Activated naive CD8-positive, alpha-beta T cell treated with anti-CD3 and anti-CD28 coated beads for 36 hours (primary cell): ENCODE measurements around the gene PSMD3. TPM values are rescaled to one million over a fixed set of nuclear protein-coding genes. Genes with fewer than 3 reads are reported as not detected.
A peak's percentile ranks its signal among the peaks of the same experiment; 100 is the strongest.

ENCODE experiments used
- DNase-seq: peaks from one replicate; pipeline ENCODE4 v3.0.0; 2021
- H3K27ac Mint-ChIP-seq: one replicate; pipeline ENCODE4 v1.8.0; 2022; ENCODE audit warnings: mild to moderate bottlenecking, moderate library complexity, mixed read lengths
- H3K27me3 Mint-ChIP-seq: one replicate; pipeline ENCODE4 v1.8.0; 2022; ENCODE audit warnings: mild to moderate bottlenecking, mixed read lengths
- H3K36me3 Mint-ChIP-seq: one replicate; pipeline ENCODE4 v1.8.0; 2021; ENCODE audit warnings: mild to moderate bottlenecking, mixed read lengths
- H3K4me1 Mint-ChIP-seq: one replicate; pipeline ENCODE4 v1.8.0; 2021; ENCODE audit warnings: mixed read lengths
- H3K4me3 Mint-ChIP-seq: one replicate; pipeline ENCODE4 v1.8.0; 2022; ENCODE audit warnings: mild to moderate bottlenecking, moderate library complexity, mixed read lengths
- H3K9me3 Mint-ChIP-seq: one replicate; pipeline ENCODE4 v1.8.0; 2022; ENCODE audit warnings: mixed read lengths
- total RNA-seq, 2 experiments: library from RNA; stranded (reverse); gene quantifications; one replicate each; pipeline ENCODE4 v1.2.3, GENCODE V29; 2021

Gene PSMD3
- total RNA-seq, 2 experiments from 2014 or later: 173 to 177 TPM

DNA sequence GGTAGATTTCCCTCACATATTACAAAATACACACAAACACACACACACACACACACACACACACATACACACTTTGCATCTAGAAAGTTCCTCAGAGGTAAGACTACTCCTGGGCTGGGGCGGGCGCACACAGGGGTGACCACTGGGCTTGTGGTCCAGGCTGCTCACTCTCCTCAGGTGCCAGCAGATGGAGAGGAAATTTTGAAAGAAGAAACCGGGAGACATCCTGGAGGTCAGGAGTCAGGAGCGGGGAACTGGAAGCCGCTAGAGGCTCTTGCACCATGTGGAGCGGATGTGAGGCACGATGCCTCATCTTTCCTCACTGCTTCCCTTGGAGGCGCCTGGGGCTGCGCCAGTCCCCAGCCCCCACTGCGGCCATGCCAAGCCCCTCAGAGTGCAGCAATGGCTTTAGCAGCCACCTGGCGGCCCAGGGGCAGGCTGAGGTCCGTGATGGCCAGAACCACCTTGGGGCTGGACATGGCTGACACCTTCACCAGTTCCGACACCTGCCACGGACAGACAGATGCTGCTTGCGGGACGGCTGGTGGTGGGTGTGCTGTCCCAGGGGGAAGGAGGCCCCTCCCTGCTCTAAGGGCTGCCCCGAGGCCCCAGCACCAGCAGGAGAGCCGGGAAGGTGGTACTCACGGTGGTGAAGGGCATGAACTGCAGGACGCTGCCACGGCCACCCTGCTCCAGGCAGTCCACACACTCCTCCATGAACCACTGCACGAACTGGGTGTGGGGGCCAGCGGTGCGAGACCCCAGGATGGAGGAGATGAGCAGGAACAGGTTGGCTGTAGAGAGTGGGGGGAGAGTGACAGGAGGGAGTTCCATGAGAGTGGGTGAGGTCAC is 38.8 kb downstream of the PSMD3 start:
- Mint-ChIP-seq H3K4me1 (no peaks in the 10 kb centered on the region), H3K4me3 (no peak overlapping the region), H3K27me3 (no peaks in the 10 kb centered on the region), H3K9me3 (no peaks in the 10 kb centered on the region), H3K36me3 (peaks cover 10% of the 10 kb centered on the region), H3K27ac (no peak overlapping the region)
- no peak for DNase-seq

DNA sequence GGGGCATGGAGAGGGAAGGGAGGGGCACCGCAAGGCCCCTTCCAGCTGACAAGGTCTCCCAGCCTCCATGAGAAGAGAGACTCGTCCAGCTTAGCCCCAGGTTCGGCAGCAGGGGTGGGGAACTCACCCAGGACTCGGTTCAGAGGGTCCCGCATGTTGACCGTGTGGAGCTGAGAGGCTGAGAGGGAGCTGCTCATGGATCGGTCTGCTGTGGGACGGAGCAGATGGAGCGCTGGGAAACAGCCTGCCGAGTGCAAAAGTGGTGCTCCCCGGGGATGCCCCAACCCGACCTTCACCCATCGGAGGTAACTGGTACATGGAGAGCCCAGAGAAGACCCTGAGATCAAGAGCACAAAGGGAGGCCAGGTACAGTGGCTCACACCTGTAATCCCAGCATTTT is 39.5 kb downstream of the PSMD3 start:
- H3K36me3 Mint-ChIP-seq: peaks cover 12% of the 10 kb centered on the region
- H3K27ac Mint-ChIP-seq: no peak overlapping the region
- DNase-seq: no peak
- H3K9me3 Mint-ChIP-seq: no peaks in the 10 kb centered on the region
- H3K4me1 Mint-ChIP-seq: no peaks in the 10 kb centered on the region
- no peak overlapping the region for H3K4me3 Mint-ChIP-seq
- H3K27me3 Mint-ChIP-seq: no peaks in the 10 kb centered on the region

GRCh38 chr17:40021451-40021971 is 40.9 kb downstream of the PSMD3 start:
- DNase-seq: no peak
- Mint-ChIP-seq H3K27ac (no peak overlapping the region), H3K36me3 (peaks cover 23% of the 10 kb centered on the region), H3K4me3 (no peak overlapping the region), H3K9me3 (no peaks in the 10 kb centered on the region), H3K27me3 (no peaks in the 10 kb centered on the region), H3K4me1 (peaks cover 9% of the 10 kb centered on the region)

DNA sequence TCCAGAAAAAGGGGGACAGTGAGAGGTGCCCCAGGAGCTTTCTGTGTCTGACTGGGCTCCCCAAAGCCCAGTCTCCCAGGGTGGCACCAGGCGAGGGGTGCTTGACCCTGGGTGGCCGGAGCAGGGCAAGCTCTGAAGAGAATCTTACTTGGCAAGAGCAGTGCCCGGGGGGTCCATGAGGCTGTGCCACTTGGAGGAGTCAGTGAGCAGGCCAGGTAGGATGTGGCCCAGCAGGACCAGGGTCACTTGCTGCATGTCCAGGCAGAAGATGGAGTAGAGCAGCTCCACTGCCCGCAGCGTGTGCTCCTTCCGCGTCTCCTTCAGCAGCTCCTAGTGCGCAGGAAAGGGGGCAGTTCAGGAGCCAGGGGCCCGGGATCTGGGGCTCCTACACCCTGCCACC is 41.9 kb downstream of the PSMD3 start:
- H3K9me3 Mint-ChIP-seq: no peaks in the 10 kb centered on the region
- no peak for DNase-seq
- no peak overlapping the region for H3K27ac Mint-ChIP-seq
- H3K36me3 Mint-ChIP-seq: peaks cover 27% of the 10 kb centered on the region
- H3K4me1 Mint-ChIP-seq: peaks cover 15% of the 10 kb centered on the region
- no peaks in the 10 kb centered on the region for H3K27me3 Mint-ChIP-seq
- H3K4me3 Mint-ChIP-seq: no peak overlapping the region

DNA sequence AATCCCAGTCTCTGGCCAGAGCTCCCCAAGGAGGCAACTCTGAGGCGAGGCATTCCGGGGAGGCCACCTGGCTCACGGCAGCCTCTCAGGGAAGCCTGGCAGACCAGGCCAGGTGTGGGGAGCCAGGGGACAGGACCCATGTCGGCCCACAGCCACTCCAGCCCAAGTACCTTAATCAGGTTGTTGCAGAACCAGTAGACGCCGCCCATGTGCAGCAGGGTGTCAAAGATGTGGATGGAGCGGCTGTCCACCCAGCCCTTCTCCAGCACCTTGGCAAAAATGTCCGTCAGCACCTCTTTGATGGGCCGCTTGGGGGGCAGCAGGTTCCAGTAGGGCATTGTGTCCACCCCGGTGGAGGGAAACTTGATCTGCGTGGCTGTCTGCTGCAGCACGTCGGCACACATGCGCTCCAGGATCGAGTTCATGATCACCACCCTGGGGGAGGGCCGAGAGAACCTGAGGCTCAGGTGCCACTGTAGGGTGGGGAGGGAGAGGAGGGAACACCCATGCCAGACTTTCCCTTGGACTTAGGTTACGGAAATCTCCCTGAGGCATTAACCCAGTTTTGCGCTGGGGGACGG is 42.4 kb downstream of the PSMD3 start:
- Mint-ChIP-seq H3K36me3 (peaks cover 27% of the 10 kb centered on the region), H3K4me1 (peaks cover 15% of the 10 kb centered on the region), H3K9me3 (no peaks in the 10 kb centered on the region), H3K27me3 (no peaks in the 10 kb centered on the region), H3K4me3 (no peak overlapping the region), H3K27ac (no peak overlapping the region)
- DNase-seq: no peak

DNA sequence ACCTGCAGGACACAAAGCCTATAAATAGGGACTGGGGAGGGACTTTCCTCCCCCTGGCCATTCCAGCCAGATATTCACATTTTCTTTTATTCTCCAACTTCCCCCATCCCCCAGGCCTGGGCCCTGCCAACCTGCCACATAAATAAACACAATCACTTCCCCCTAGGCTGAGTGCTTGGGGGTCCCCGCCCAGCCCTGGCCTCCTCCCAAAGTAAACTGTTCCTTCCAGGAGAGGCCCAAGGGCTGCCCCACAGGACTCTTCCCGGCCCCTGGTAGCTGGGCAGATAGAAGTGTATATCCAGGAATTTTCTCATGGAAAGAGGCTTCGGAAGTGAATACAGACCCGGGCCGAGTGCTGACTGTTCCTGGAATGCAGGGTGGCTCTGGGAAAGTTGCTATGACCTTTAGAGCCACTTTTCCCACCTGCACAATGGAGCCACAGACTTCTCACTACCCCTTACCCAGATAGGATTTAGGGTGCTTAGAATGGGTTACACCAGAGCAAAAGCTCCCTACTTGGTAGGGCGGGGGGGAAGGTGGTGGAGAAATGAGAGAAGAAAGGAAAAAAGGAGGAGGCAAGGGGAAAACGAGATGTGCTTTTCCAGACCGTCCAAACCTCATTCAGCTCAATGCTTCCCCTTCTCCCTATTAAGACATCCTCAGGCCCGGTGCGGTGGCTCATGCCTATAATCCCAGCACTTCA is 43.1 kb downstream of the PSMD3 start:
- no peak for DNase-seq
- Mint-ChIP-seq H3K27me3 (no peaks in the 10 kb centered on the region), H3K36me3 (peaks cover 30% of the 10 kb centered on the region), H3K4me1 (peaks cover 15% of the 10 kb centered on the region), H3K9me3 (no peaks in the 10 kb centered on the region), H3K4me3 (no peak overlapping the region), H3K27ac (no peak overlapping the region)

- H3K27ac Mint-ChIP-seq: no peak overlapping the region
Measured at GRCh38 chr17:40024901-40025300, 44.3 kb downstream of the PSMD3 start.

GRCh38 chr17:40025559-40025958 is 45.0 kb downstream of the PSMD3 start:
- Mint-ChIP-seq H3K4me1 (peaks cover 15% of the 10 kb centered on the region), H3K4me3 (no peak overlapping the region), H3K27me3 (no peaks in the 10 kb centered on the region), H3K36me3 (peaks cover 33% of the 10 kb centered on the region), H3K27ac (no peak overlapping the region), H3K9me3 (no peaks in the 10 kb centered on the region)
- DNase-seq: no peak

More at GRCh38 chr17:40024901-40025300, 44.3 kb downstream of the PSMD3 start:
- no peak for DNase-seq
- Mint-ChIP-seq H3K4me1 (peaks cover 15% of the 10 kb centered on the region), H3K36me3 (peaks cover 37% of the 10 kb centered on the region), H3K4me3 (no peak overlapping the region), H3K27me3 (no peaks in the 10 kb centered on the region), H3K9me3 (no peaks in the 10 kb centered on the region)

DNA sequence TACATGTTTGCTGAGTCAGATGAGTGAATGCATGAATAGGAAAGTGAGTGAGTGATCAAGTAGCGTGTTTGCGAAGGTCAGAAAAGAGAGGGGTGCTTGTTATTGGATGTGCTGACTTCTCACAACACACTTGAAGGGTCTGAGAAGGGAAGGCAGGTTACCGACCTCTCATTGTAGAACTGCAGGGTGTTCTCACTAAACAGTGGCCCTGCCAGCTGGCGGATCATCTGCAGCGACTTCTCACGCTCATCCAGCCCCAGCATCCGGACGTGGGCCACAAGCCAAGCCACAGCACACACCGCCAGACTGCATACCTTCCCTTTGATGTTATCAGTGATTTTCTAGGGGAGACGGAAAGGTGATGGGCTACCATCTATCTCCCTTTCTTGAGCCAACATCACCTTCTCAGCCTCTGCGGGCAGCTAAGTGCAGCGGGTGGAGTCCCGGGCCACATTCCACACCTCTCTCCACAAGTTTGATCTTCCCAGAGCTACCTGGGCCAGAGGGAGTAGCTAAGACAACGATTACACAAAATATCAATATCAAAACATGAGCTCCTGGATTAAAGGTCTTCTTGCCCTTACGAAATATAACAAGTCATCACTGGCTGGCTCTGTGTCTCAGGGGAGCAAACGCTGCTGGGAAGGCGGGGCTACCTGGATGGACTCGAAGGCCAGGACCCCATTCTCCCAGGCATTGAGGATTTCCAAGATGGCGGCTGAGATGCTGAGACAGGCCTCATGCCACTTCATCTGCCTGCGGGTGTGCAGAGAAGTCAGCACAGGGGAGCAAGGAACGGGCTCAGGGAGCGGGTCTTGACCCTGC is 45.6 kb downstream of the PSMD3 start:
- Mint-ChIP-seq H3K4me3 (no peak overlapping the region), H3K27ac (no peak overlapping the region), H3K4me1 (peaks cover 15% of the 10 kb centered on the region), H3K27me3 (no peaks in the 10 kb centered on the region), H3K36me3 (peaks cover 33% of the 10 kb centered on the region), H3K9me3 (no peaks in the 10 kb centered on the region)
- DNase-seq: peak; percentile 38

DNA sequence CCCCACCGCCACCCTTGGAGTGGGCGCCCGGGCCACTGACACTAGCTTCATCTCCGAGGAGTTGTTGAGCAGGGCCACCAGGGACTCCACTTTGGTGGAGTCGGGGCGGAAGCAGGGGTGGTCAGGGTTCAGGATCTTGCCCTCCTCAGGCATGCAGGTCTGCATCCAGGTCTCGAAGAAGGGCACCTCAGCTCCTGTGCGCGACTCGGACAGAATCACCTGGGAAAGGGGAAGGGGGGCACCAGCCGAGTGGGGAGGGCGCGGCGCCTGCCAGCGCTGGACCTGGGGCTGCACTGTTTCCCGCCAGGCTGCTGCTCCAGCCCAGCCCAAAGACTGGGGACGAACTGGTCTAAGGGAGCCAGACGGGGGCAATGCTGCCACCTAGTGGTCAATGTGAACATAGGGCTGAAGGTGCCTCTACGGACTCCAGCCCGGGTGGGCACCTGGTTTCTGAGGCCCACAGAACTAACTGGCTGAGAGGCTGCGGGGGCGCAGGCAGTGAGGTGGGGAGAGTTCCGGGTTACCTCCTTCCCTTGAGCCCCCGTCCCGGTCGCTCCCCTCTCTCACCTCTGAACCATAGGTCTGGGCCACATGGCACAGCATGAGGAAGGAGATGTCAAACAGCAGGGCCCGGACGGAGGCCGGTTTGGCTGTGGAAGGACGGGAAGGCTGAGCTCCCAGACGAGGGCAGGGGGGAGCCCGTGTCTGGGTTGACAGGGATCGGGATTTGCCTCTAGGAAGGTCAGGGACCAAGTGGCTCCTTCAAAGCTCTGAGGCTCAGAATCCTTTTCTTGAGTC is 46.4 kb downstream of the PSMD3 start:
- peaks cover 15% of the 10 kb centered on the region for H3K4me1 Mint-ChIP-seq
- H3K27me3 Mint-ChIP-seq: no peaks in the 10 kb centered on the region
- no peak overlapping the region for H3K27ac Mint-ChIP-seq
- peaks cover 32% of the 10 kb centered on the region for H3K36me3 Mint-ChIP-seq
- H3K4me3 Mint-ChIP-seq: no peak overlapping the region
- DNase-seq: peak; percentile 70
- no peaks in the 10 kb centered on the region for H3K9me3 Mint-ChIP-seq

DNA sequence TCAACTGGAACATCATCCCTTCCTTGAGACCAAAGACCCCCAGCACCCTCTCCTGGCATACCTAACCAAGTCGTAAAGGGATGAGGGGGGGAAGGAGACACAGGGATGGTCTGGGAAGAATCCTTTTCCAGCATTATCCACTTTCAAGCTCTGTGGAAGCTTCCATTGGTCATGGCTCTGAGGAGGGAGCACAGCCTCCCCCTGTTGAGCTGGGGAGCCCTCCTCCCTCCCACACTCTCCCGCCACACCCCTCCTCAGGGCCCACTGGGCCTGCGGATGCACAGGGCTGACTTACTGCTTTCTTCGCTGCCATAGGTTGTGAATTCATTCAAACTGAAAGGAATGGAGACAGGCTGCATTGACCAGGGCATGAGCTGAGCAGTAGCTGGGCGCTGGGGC is 47.0 kb downstream of the PSMD3 start:
- Mint-ChIP-seq H3K4me3 (no peak overlapping the region), H3K27ac (no peak overlapping the region), H3K9me3 (no peaks in the 10 kb centered on the region), H3K36me3 (peaks cover 35% of the 10 kb centered on the region), H3K27me3 (no peaks in the 10 kb centered on the region), H3K4me1 (peaks cover 15% of the 10 kb centered on the region)
- DNase-seq: no peak

DNA sequence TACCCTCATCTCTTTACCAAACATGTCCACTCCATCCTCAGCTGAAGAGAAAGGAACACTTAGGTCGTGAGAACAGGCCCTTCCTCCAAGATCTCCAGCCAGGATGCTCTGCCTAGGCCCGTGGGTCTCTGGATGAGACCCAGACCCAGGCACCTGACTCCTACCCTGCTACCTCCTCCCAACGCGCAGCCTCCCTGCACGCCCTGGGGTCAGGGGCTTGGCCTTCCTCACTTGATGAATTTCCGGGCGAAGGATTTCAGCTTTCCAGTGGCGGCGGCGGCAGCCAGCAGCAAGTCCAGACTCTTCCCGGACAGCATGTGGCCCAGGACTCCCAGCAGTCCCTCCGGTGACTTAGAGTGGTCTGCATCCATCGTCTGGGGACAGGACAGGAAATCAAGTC is 48.0 kb downstream of the PSMD3 start:
- DNase-seq: no peak
- Mint-ChIP-seq H3K36me3 (peaks cover 36% of the 10 kb centered on the region), H3K9me3 (no peaks in the 10 kb centered on the region), H3K27ac (no peak overlapping the region), H3K4me1 (peaks cover 15% of the 10 kb centered on the region), H3K27me3 (no peaks in the 10 kb centered on the region), H3K4me3 (no peak overlapping the region)

DNA sequence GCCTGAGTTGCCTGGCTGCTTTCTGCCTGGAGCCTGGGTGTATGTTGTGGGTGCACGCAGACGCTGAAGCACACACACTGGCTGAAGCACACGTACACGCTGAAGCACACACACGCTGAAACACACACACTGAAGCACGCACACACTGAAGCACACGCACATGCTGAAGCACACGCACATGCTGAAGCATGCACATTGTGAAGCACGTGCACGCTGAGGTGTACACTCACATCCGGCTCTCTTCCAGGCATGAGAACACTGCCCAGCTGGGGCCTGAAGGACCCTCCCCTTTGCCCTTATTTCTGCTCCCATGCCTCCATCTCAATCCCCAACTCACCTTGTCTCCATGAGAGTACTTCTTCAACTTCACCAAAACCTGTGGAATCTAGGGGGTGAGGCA is 51.1 kb downstream of the PSMD3 start:
- no peaks in the 10 kb centered on the region for H3K27me3 Mint-ChIP-seq
- H3K4me1 Mint-ChIP-seq: peaks cover 4% of the 10 kb centered on the region
- H3K27ac Mint-ChIP-seq: no peak overlapping the region
- H3K36me3 Mint-ChIP-seq: peaks cover 25% of the 10 kb centered on the region
- no peak overlapping the region for H3K4me3 Mint-ChIP-seq
- DNase-seq: no peak
- H3K9me3 Mint-ChIP-seq: no peaks in the 10 kb centered on the region
